IPS-20b (cell line): ENCODE results near the gene MGAT3.
"Not testable (repeated sequence)": the region's sequence is repeated elsewhere in the genome, so short reads cannot be mapped to it uniquely, and the experiment has no call there.

Experiments
- H3K27ac ChIP-seq: one replicate; pipeline ENCODE4 v1.5.1; 2013; ENCODE audit warnings: low read length
- H3K27me3 ChIP-seq: 2 replicates; pipeline ENCODE4 v1.6.1; 2013; ENCODE audit warnings: mild to moderate bottlenecking, low read length, inconsistent platforms; ENCODE audit not compliant: insufficient read depth
- H3K36me3 ChIP-seq: 2 replicates; pipeline ENCODE4 v1.6.1; 2013; ENCODE audit warnings: low read depth, mild to moderate bottlenecking, inconsistent platforms, low read length, moderate library complexity; ENCODE audit not compliant: insufficient read depth
- H3K4me1 ChIP-seq: 2 replicates; pipeline ENCODE4 v1.6.1; 2013; ENCODE audit warnings: mild to moderate bottlenecking, control low read depth, inconsistent platforms, low read length, moderate library complexity; ENCODE audit not compliant: insufficient read depth
- H3K4me3 ChIP-seq: 2 replicates; pipeline ENCODE4 v1.5.1; 2013; ENCODE audit warnings: mild to moderate bottlenecking, low read length, inconsistent platforms
- H3K9ac ChIP-seq: 2 replicates; pipeline ENCODE4 v1.6.1; 2013; ENCODE audit warnings: low read depth, mild to moderate bottlenecking, inconsistent platforms, low read length, moderate library complexity
- H3K9me3 ChIP-seq: 2 replicates; pipeline ENCODE4 v1.6.1; 2013; ENCODE audit warnings: mild to moderate bottlenecking, low read depth, low read length, inconsistent platforms; ENCODE audit not compliant: insufficient read depth

MGAT3 gene

DNA sequence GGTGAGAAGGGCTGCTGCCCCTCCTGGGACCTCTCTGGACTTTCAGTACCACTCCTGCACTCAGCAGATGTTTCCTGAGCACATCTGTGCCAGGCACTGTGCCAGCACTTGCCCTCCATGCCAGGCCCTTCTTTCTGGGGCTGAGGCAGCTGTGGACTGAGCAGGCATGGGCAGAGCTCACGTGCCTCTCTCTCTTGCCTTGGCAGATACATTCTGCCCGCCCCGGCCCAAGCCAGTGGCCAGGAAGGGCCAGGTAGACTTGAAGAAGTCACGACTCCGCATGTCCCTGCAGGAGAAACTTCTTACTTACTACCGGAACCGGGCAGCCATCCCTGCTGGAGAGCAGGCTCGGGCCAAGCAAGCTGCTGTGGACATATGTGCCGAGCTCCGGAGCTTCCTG, 55.2 kb downstream of the MGAT3 start:
- H3K9me3 ChIP-seq: no peaks in the 10 kb centered on the region
- no peaks in the 10 kb centered on the region for H3K4me1 ChIP-seq
- H3K27ac ChIP-seq: no peak overlapping the region
- H3K4me3 ChIP-seq: no peak overlapping the region
- peaks cover 84% of the 10 kb centered on the region for H3K36me3 ChIP-seq
- H3K27me3 ChIP-seq: peaks cover 93% of the 10 kb centered on the region
- no peak overlapping the region for H3K9ac ChIP-seq

DNA sequence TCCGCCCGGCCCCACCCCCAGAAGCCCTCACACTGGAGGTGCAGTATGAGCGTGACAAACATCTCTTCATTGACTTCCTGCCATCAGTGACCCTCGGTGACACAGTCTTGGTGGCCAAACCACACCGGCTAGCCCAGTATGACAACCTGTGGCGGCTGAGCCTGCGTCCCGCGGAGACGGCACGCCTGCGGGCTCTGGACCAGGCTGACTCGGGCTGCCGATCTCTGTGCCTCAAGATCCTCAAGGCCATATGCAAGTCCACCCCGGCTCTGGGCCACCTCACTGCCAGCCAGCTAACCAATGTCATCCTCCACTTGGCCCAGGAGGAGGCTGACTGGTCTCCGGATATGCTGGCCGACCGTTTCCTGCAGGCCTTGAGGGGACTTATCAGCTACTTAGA, 57.0 kb downstream of the MGAT3 start:
- no peak overlapping the region for H3K4me3 ChIP-seq
- no peak overlapping the region for H3K27ac ChIP-seq
- peaks cover 72% of the 10 kb centered on the region for H3K36me3 ChIP-seq
- no peaks in the 10 kb centered on the region for H3K4me1 ChIP-seq
- H3K9ac ChIP-seq: no peak overlapping the region
- H3K27me3 ChIP-seq: peaks cover 83% of the 10 kb centered on the region
- H3K9me3 ChIP-seq: no peaks in the 10 kb centered on the region

- H3K36me3 ChIP-seq: peaks cover 66% of the 10 kb centered on the region
- H3K9ac ChIP-seq: no peak overlapping the region
- no peaks in the 10 kb centered on the region for H3K4me1 ChIP-seq
- H3K9me3 ChIP-seq: no peaks in the 10 kb centered on the region
- H3K27me3 ChIP-seq: peaks cover 76% of the 10 kb centered on the region
- H3K27ac ChIP-seq: no peak overlapping the region
- H3K4me3 ChIP-seq: no peak overlapping the region
These were observed 57.7 kb downstream of the MGAT3 start for GRCh38 chr22:39514373-39514973.

DNA sequence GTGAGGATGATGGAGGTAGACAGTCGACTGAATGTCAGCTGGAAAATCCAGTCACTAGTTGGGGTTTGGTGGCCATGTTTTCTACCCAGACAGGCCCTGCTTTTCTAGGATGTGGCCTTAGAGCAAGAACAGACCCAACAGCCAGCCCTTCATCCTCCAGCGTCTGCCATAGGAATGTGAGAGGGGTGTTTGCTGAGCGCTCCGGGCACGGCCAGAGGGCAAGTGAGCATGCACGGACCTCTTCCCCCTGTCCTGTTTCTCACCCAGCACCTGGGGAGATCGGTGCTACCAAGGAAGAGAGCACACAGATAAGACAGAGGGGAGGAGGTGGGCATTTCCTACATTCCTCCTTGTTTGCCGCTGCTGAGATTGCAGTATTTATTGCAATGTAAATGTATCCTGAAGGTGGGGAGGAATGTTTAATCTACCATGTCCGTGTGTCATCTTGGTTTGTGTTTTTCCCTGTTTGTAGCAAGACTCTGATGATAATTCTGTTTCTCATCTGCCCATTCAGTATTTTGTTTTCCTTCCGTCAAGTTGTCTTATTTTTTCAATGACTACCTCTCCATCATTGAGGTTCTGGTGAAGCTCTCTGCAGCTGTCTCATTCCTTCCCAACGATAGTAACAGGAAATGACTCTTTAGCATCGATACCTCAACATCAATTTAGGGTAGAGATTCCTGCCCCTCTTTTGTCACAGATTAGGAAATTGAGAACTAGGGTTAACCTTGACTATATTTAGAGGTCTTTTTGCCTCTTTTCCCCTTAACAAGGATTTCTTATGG, 58.6 kb downstream of the MGAT3 start:
- Histone ChIP-seq H3K36me3 (peaks cover 60% of the 10 kb centered on the region), H3K4me1 (no peaks in the 10 kb centered on the region), H3K9ac (no peak overlapping the region), H3K27ac (no peak overlapping the region), H3K27me3 (peaks cover 66% of the 10 kb centered on the region), H3K9me3 (no peaks in the 10 kb centered on the region), H3K4me3 (no peak overlapping the region)

- Histone ChIP-seq H3K36me3 (peaks cover 57% of the 10 kb centered on the region), H3K27me3 (peaks cover 46% of the 10 kb centered on the region), H3K4me1 (peaks cover 4% of the 10 kb centered on the region; the same call in 1 of the 2 replicates), H3K9me3 (no peaks in the 10 kb centered on the region), H3K9ac (no peak overlapping the region), H3K4me3 (no peak overlapping the region), H3K27ac (no peak overlapping the region)
These were observed 60.7 kb downstream of the MGAT3 start for GRCh38 chr22:39517470-39517869.

DNA sequence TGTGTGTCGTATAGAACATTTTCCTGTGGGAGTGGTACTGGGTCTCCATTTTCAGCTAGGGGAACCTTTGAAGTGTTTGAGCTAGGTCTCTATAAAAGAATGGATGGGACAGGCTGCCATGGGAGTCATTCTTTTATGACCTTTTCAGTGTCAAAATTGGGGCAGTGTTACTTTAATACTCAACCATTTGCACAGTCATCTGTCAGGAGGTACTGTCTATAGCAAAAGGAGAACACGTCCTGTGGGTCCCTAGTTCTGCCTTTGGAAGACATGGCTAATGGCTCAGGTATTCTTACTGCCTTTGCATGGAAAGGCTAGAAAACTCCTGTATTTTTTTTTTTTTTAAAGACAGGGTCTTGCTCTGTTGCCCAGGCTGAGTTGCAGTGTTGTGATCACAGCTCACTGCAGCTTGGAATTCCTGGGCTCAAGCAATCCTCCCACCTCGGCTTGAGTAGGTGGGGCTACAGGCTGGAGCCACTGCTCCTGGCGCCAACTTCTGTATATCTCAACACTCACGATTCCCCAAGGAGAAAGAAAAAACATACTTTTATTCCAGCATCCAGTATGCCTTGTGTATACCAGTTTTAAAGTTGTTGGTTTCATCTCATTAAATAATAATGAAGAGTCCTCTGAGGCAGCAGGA, 61.5 kb downstream of the MGAT3 start:
- Histone ChIP-seq H3K36me3 (peaks cover 61% of the 10 kb centered on the region), H3K4me3 (0 out of 2 replicates have a peak overlapping the region, but pooled peaks have one; percentile 93), H3K9me3 (no peaks in the 10 kb centered on the region), H3K4me1 (peaks cover 4% of the 10 kb centered on the region; the same call in 1 of the 2 replicates), H3K27me3 (peaks cover 38% of the 10 kb centered on the region), H3K27ac (no peak overlapping the region), H3K9ac (peak overlapping the region; percentile 92; the same call in 1 of the 2 replicates)

GRCh38 chr22:39518996-39519680, 62.3 kb downstream of the MGAT3 start:
- Histone ChIP-seq H3K27me3 (peaks cover 30% of the 10 kb centered on the region), H3K4me3 (peak overlapping the region; percentile 93), H3K4me1 (peaks cover 4% of the 10 kb centered on the region; the same call in 1 of the 2 replicates), H3K9ac (peak overlapping the region; percentile 92), H3K9me3 (no peaks in the 10 kb centered on the region), H3K27ac (peak overlapping the region; percentile 79), H3K36me3 (peaks cover 59% of the 10 kb centered on the region)

GRCh38 chr22:39519681-39520225, 62.9 kb downstream of the MGAT3 start:
- peak overlapping the region; percentile 92 for H3K9ac ChIP-seq
- H3K36me3 ChIP-seq: peaks cover 60% of the 10 kb centered on the region
- peak overlapping the region; percentile 93 for H3K4me3 ChIP-seq
- peaks cover 25% of the 10 kb centered on the region for H3K27me3 ChIP-seq
- H3K9me3 ChIP-seq: no peaks in the 10 kb centered on the region
- H3K4me1 ChIP-seq: peaks cover 4% of the 10 kb centered on the region; the same call in 1 of the 2 replicates
- H3K27ac ChIP-seq: peak overlapping the region; percentile 97

GRCh38 chr22:39520226-39521105, 63.7 kb downstream of the MGAT3 start, which contains the start of gene ATF4:
Gene ATF4, plus strand, starts transcription at chr22:39520562. Its CDS starts 884 bp downstream, at chr22:39521446.
- Histone ChIP-seq H3K36me3 (peaks cover 60% of the 10 kb centered on the region), H3K27me3 (peaks cover 18% of the 10 kb centered on the region), H3K4me3 (peak within 1 kb of the TSS; percentile 93), H3K9ac (peak within 1 kb of the TSS; percentile 92), H3K27ac (peak within 1 kb of the TSS; percentile 97), H3K9me3 (no peaks in the 10 kb centered on the region), H3K4me1 (peaks cover 7% of the 10 kb centered on the region; the same call in 1 of the 2 replicates)

- H3K36me3 ChIP-seq: peaks cover 52% of the 10 kb centered on the region
- not testable (repeated sequence) for H3K4me1 ChIP-seq, H3K9me3 ChIP-seq
- peak overlapping the region; percentile 93 for H3K4me3 ChIP-seq
- H3K27me3 ChIP-seq: peaks cover 12% of the 10 kb centered on the region
- H3K9ac ChIP-seq: peak overlapping the region; percentile 92
- peak overlapping the region; percentile 97 for H3K27ac ChIP-seq
These were observed 64.5 kb downstream of the MGAT3 start for GRCh38 chr22:39521106-39521885.
